ENCODE measurements around the gene SYNPR.

The SYNPR gene

DNA sequence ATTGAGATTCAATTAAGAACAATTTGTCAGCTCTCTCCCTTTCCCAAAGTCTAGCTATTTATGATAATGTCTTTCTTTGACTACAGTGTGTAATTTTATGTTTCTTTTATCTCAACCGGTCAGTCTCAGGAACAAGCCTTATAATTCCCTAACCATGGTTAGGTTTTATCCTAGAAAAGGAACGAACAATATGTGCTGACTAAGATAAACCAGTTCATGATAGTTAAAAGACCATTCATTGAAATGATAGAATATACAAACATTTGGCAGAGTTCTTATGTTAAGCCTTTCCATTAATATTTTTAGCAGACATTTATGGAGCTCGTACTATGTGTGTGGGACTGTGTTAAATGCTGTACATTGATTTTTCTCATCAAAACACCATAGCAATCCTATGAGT lies 106.3 kb downstream of the SYNPR start:
- no peak for DNase-seq (ENCODE audit: low read depth in 2 of 2)

DNA sequence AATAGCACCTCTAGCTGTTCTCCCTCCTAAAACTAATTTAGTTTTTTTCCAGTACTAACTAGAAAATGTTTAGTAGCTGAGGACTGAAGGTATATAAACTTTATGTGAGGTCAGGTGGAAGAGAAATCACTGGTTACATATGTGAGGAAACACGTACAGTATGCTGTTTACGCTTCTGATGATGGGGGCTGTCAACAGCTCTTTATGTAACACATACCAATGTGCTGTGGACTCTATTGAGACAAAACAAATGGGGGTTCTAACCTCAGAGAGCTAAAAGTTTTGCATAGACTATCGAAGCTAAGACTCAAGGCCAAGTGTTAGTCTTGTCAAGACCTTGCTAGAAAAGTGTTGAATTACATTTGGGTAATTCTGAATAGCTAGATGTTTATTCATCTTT lies 107.5 kb downstream of the SYNPR start:
- DNase-seq (ENCODE audit: low read depth in 2 of 2): no peak

DNA sequence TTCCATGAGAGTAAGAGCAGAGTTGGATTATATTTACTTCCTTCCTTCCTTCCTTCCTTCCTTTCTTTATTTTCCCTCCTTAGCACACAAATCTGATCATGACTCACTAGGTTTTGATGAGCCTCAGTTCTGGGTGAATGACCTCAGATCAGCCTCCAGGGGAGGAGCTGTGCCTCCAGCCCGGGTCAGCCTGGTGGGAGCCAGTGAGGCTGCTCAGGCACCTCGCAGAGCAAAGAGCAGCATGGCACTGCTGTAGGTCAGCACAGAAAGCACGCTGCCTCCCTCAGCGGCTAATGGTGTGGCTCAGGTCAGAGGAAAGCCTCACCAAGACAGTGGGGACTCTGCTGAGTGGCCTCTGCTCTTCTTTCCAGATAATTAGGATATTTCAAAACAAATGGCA lies 108.5 kb downstream of the SYNPR start:
- no peak for DNase-seq (ENCODE audit: low read depth in 2 of 2)

DNA sequence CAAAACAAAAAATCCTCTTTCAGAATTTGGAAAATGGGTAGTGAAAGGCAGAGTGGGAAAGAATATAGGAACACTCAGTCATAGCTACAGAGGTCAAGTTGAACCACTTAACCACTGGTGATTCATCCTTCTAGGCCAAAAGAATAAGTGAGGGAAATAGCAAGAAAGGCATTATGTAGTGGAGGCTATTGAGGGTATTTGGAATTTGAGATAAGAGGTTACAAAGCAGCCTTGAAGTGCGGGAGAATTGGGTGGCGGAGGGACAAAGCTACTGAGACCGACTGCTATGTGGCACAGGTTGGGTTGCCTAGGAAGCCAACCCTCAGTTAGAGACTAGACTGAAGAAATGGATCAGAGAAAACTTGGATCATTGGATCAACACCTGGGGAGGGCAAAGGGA lies 109.5 kb downstream of the SYNPR start:
- DNase-seq (ENCODE audit: low read depth in 2 of 2): no peak

DNA sequence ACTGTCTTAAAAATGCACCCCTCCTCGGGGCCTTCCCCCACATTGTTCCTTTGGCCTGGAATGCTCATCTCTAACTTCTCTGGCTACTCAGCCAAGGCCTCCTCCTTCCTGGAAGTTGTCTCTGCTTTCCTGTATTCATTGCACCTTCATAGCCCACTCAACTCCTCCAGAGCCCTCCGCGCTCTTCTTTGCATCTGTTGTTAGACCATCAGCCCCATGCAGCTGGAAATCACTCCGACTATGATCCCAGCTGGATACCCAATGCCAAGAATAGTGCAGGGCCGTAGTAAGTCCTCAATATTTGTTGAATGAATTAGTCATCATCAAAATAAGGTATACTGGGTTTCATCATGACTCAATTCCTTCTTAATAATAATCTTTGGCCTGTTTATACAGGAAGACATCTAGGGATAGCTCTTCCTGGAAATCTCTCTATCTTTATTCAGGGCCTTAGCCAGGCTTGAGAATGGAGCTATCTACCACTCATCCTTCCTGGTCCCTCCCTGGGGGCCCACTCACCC lies 112.7 kb downstream of the SYNPR start:
- DNase-seq (ENCODE audit: low read depth in 2 of 2): no peak

DNA sequence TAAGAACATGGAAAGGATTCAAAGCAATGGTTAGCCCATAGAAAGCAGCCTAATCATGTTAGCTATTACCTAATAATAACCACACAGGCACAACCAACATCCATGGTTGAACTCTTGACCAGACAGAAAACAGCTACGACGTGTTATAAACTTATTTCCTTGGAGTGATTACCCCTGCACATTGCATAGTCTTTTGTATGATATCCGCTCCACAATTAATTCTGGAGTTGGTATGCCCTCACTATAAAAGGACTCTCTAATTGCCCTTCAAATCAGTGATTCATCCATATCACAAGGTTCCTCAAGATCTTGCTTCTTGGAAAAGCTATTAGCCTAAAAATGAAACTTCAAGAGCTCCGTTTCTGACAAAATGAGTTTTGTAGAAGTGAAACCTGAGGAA lies 117.9 kb downstream of the SYNPR start:
- no peak for DNase-seq (ENCODE audit: low read depth in 2 of 2)

DNA sequence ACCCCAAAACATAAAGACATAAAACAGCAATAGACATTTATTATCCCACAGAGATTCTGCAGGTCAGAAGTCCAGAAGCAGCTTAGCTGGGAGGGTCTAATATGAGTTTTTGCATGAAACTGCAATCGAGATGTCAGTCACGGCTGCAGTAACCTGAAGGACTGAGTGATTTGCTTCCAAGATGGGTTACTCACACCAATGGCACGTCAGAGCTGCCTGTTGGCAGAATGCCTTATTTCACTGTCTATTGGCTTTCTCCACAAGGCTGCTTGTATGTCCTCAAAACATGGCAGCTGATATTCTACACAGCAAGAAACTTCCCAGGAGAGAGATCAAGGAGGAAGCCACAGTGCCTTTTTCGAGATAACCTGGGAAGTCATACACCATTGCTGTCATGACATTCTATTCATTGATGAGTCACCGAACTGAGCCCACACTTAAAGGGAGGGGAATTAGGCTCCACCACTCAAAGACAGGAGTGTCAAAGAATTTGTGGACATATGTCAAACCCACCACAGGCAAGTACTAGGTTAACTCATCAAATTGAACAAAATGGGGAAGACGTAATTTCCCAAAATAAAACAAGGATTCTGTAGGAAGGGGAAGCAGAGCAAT lies 122.2 kb downstream of the SYNPR start:
- DNase-seq (ENCODE audit: low read depth in 2 of 2): no peak

DNA sequence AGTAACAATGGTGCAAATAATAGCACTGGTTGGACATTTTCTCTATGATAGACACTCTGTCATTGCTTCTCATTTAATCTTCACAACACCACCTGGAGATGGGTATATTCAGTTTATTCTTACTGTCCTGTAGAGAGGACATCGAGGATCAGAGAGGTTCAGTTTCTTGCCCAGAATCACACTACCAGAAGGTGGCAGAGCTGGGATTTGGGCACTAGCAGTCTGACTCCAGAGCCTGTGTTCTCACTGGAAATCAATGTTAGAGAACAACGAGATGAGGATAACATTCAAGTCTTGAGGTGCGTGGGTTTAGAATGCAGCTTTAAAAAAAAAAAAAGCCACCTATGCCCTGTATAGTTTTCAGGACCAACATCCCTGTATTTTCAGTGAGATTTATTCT lies 127.8 kb downstream of the SYNPR start:
- DNase-seq (ENCODE audit: low read depth in 2 of 2): no peak

DNA sequence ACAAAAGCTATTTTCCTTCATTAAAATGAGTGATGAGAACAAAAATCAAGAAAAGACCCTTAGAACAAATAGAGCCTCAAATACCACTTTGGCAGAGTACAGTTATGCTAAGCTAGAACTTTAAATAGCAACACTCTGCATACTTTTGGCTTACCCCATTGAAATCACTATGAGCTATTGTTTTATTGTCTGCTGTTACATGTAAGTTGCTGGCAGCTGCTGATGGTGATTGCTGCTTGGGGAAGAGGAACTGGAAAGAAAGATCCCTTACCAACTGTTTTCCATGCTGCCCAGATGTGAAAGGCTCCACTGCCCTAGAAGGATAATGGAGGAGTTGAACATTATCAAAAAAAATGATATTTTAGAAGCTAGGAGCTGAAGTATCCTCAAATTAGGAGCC lies 135.4 kb downstream of the SYNPR start:
- DNase-seq (ENCODE audit: low read depth in 2 of 2): no peak

DNA sequence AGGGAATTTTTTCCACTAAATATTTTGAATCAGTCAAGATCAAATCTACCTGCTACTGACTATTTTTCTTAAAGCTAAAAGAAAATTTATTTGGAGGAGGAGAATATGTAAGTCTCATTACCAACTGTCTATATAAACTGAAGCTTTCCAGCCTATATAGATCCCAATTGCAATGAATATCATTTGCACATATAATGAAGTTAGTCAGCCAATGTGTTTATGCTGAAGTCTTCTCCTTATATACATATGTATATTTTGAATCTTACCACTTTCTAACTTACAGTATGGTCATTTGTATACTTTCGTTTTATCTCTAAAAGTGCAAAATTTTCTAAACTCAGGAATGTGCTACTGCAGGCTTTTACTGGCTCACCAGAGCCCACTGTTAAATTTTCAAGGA lies 136.5 kb downstream of the SYNPR start:
- DNase-seq (ENCODE audit: low read depth in 2 of 2): no peak

DNA sequence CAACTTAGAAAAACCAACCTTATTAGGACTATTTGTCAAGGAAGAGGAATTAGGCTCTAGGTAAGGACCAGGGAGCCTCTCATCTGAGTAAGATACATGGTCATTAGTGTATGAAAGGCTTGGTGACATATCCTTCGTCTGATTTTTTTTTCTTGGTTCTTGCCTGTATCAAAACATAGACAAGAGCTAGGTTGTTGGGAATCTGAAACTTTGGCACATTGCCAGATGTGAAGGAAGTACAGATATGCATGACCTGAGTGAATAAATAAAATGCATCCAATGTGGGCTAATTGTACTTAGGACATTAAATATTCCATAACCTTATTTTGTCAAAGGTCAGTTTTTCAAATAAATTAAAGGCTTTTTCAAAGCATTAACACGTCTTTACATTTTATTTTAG lies 151.8 kb downstream of the SYNPR start:
- no peak for DNase-seq (ENCODE audit: low read depth in 2 of 2)

DNA sequence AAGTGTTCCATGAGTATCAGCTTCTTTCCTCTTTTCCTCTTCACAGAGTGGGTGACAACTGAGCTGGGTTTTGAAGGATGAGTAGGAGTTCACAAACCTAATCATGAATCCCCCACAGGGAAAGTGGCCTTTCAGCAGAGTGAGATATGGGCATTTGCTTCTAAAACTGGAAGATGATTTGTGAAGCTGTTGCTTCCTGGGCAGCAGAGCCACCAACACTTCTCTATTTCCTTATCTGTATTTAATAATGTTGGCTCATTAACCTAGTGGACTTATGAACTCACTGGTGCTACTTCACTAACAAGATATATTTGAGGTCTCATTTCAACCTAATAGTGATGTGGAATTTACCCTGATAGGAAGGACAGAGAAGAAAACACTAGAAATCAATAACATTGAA lies 152.8 kb downstream of the SYNPR start:
- no peak for DNase-seq (ENCODE audit: low read depth in 2 of 2)

DNA sequence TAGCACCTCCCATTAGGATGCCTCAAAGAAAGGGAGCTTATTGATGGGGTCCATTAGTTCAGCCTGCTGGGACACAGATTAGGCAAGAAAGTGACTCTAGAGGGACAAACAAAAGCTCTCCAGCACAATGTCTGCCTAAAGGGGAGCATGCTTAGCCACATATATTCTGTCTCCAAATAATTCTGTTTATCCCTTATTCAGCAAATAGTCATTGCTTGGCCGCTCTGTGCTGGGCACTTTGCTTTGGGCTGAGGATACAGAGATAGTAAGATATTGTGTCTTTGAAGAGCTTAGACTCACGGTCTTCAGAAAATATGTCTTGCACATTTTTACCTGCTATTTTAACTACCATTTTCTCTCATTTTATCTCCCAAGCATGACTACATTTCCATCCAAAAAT lies 159.8 kb downstream of the SYNPR start:
- DNase-seq (ENCODE audit: low read depth in 2 of 2): no peak

DNA sequence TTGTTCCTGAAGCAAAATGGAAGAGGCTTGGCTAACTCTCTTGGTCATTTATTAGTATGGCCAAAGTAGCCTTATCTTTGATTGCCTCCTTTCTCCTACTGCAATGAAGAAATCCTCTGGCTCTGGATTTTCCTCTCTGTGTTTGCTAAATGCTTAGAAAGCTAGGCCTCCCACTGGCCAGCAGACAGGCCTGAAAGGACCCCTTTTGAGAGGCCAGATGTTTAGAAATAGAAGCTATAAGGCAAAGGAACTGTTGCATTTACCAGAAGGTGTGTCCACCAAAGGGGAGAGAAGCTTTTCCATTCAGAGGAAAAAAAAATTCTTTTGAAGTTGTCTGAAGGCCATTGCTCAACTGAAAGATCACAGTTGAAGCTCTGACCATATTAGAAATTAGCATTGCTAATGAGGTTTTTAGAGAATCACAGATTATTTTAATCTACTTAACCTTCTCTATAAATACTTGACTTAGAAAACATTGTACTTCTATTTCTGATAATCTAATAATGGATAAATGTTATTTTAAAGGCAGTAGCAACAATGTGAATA lies 160.8 kb downstream of the SYNPR start:
- DNase-seq (ENCODE audit: low read depth in 2 of 2): no peak

DNA sequence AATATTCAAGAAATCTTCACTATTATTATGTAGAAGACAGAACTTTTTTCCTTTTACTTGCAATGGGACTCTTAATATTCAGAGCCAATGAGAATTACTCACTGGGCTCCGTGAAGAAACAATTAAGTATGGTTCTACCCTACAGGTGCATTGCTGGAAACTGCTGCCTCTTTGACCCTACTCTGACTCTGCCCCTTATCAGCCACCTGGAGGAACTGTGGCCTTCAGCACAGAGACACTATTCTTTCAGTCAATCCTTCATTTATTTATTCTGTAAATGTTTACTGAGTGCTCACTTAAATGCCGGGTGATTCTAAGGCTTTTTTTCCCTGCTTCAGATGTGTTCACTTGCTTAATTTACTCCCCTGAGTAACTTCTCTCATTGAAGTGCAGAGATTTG lies 163.2 kb downstream of the SYNPR start:
- no peak for DNase-seq (ENCODE audit: low read depth in 2 of 2)

DNA sequence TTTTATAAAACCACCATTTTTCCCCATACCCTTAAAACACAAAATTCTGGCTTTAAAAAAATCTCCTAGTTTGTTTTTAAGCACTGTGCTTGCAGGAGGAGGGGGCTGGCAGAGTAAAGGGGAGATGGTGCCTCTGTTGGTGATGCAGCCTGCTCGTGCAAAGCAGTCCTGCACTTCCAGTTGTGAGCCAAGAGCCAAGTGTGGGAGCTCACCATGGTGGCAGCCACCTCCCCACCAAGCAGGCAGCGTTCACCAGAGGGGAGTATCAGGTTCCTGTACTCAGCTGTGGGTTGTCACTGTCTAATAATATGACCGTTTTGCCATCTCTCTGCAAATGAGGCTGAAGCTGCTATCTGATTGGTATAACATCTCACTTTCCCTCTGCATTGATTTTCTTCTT lies 164.8 kb downstream of the SYNPR start:
- DNase-seq (ENCODE audit: low read depth in 2 of 2): no peak

DNA sequence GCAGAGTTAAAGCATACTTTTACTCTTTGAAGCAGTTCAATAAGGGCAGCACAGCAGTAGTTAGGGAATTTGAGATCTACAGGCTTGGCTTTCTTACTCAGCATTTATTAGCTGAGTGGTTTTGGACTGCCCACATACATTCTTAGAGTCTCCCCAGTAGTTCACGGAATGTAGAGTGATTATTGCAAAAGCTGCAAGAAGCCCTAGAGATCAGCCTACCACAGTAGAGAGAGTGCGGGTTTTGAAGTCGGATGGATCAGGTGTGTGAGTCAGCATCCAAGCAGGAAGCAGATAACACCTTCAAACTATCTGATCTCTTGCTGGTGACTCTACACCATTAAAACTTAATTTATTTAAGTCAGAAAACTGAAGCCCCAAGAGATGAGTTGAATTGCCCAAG lies 171.9 kb downstream of the SYNPR start:
- no peak for DNase-seq (ENCODE audit: low read depth in 2 of 2)

DNA sequence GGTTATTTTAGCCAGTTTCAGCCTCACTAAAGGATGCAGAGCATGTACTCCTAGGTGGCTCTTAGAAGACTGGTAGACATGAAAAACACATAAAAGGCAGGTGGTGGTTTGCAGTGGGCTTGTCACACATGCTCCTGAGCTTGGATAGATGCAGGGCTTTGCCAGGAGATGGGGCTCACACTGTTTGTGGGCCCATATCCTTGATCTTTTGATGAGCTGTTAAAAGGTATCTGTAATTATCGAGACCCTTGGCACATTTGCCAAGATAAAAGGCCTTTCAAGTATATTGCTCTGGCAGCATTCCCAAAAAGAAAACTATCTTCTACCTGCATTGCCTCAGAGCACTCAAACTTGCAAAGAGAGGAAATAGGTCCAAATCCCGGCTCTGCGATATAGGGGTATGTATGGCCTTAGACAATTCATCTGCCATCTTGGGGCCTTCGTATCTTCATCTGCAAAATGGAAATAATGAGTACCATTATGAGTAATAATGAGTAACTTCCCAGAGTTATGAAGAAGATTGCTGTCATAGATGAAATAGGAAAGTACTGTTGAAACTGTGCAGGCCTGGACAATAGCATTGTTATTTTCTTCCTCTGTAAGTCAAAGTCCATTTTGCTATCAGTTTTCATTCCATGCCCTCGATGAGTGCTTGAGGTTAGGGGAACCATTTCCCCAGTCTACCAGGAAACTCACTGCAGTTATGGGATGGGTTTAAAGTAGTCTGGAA lies 172.7 kb downstream of the SYNPR start:
- no peak for DNase-seq (ENCODE audit: low read depth in 2 of 2)

DNA sequence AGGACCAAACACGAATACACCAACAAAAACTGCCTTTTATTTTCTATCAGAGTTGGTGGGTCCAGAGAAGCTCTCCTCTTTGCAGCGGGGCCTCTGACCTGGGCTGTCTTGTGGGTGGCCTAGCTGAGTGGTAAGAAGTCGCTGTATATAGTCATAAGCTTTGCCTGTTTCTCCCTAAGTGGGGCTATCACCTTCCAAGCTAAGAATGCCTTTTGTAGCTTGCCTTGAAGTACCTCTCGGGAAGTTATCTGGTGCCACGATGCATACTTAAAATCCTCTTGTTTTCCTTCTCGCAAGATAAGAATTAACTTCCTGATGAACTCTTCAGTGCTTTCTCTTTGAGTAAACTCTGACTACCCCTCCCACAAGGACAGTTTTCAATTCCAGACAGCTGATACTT lies 178.8 kb downstream of the SYNPR start:
- DNase-seq (ENCODE audit: low read depth in 2 of 2): no peak

DNA sequence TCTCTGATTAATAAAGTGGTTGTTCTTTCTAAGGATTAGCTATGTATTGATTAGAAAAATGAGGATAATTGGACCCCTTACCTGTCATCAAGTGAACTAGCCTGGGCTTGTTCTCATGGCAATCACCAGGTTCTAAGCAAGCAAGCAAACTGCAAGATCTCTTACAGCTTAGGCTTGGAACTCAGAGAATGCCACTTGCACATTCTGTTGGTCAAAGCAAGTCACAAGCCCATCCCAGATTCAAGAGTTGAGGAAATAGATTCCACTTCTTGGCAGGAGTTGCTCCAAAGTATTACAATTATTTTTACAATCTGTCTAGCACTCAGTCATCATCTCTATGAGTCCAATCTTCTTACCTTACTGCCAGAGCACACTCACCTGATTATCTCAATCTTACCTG lies 180.3 kb downstream of the SYNPR start:
- no peak for DNase-seq (ENCODE audit: low read depth in 2 of 2)

DNA sequence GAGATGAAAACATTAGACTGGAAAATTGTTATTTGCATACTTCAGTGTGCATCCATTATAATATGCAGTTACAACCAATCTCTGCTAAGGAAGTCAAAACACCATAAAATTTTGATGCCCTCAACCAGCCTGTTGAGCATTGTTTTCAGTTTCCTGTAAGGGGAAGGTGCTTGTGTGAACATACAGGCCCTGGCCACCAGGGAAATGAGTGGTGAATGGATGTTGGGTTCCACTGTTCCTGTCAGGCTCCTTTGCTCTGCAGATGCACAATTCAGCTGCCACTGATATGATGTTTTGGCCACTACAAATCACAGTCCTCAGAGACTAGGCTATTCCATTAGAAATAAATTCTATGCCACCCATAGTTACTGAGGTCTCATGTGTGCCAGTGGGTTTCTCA lies 184.6 kb downstream of the SYNPR start:
- no peak for DNase-seq (ENCODE audit: low read depth in 2 of 2)

DNA sequence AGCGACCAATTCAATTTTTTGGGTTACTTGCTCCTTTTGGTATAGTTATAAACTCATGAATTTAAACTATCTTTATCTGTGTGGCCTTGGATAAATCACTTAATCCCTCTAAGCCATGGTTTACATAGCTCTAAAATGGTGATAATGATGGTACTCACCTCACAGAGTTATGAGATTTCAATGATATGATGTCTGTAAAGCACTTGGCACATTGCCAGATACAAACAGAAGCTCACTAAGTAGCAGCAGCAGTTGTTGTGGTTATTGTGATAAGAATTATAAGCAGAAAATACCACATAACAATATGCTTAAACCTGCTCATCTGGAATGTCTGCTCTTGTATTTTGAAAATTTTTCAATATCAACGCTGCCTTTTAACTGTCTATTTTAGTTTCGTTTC lies 189.3 kb downstream of the SYNPR start:
- DNase-seq (ENCODE audit: low read depth in 2 of 2): no peak

DNA sequence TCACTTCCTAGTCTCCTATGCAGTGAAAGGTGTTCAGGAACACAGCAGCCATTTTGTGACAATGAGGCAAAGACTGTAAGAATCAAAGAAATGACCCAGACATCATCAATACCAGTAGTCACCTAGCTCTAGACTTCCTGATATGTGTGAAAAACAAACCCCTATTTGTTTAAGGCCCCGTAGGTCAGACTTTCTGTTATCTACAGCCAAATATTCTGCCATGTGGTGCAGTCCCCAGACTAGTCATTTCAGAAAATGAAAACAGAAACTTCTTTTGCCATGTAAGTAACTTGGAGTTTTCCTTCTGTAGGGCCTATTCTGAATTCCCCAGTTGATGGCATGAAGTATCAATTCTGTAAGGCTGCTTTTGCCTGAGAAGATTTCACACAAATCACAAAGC lies 192.6 kb downstream of the SYNPR start:
- DNase-seq (ENCODE audit: low read depth in 2 of 2): no peak
